Adrenal gland (tissue), 12 donors: ENCODE measurements around the gene LUC7L. TPM values are rescaled to one million over a fixed set of nuclear protein-coding genes. Genes with fewer than 3 reads are reported as not detected.
A peak's percentile ranks its signal among the peaks of the same experiment; 100 is the strongest.
"Not testable (repeated sequence)": the region's sequence is repeated elsewhere in the genome, so short reads cannot be mapped to it uniquely, and the experiment has no call there.

Experiments used
- DNase-seq, 7 donors: peaks; one replicate each; pipeline ENCODE4 v3.0.0-alpha.2; 2019 to 2020
- H3K27ac ChIP-seq, 5 donors: fragments of 200-600 bp; sonication (generic) in 4 of 5; 1 replicate in 3 of 5; 2 replicates in 2 of 5; pipeline versions ENCODE4 v1.5.1 to v1.8.0; 2016 to 2020; ENCODE audit warnings: mild to moderate bottlenecking in 1 of 5
- H3K27me3 ChIP-seq: fragments of 200-600 bp; 2 replicates; pipeline ENCODE4 v1.8.0; 2021
- H3K36me3 ChIP-seq, 2 donors: fragments of 200-600 bp; replicated peaks in 1 of 2; 1 replicate in 1 of 2; 2 replicates in 1 of 2; pipeline versions ENCODE4 v1.5.1 to v1.8.0; 2018 to 2022
- H3K4me1 ChIP-seq, 2 donors: fragments of 200-600 bp; replicated peaks in 1 of 2; 1 replicate in 1 of 2; 2 replicates in 1 of 2; pipeline versions ENCODE4 v1.5.1 to v1.8.0; 2018 to 2021
- H3K4me3 ChIP-seq, 4 donors: fragments of 200-600 bp; sonication (generic) in 3 of 4; one replicate each; pipeline ENCODE4 v1.5.1; 2016 to 2018
- H3K9me3 ChIP-seq, 3 donors: fragments of 200-600 bp; sonication (generic) in 1 of 3; replicated peaks in 1 of 3; 1 replicate in 2 of 3; 2 replicates in 1 of 3; pipeline versions ENCODE4 v1.5.1 to v1.8.0; 2016 to 2021
- POLR2A ChIP-seq, 2 donors: fragments of 450-650 bp; IDR thresholded peaks; one replicate each; pipeline ENCODE4 v1.6.1; 2017; ENCODE audit warnings: antibody characterized with exemption in 2 of 2, mild to moderate bottlenecking in 2 of 2, moderate library complexity in 1 of 2
- WGBS, 4 donors: extraction: QIAGEN DNeasy Blood & Tissue Kit in 2 of 4; methylation state at CpG; one replicate each; pipeline versions ENCODE4 v1.1.5 to v1.1.7; 2013 to 2017; 5-methylcytosine and 5-hydroxymethylcytosine counted together
- intact Hi-C, 2 donors: fragments of 100-400 bp; cut with DNase I; formaldehyde crosslinking; loops; one replicate each; pipeline versions ENCODE4 v1.14.1 to v1.15.0; 2022 to 2023
- polyA plus RNA-seq, 3 donors: library from polyadenylated mRNA; stranded (reverse); fragments of 200-250 nt in 2 of 3; fragments of 350-450 nt in 1 of 3; fragmentation: Illumina TruSeq in 1 of 3; extraction: RNeasy Lipid Tissue Mini Kit (QIAGEN cat#74804) in 1 of 3; gene quantifications; one replicate each; pipeline ENCODE4 v1.2.3, GENCODE V29; 2013 to 2014
- total RNA-seq, 9 donors: library from RNA; depleted of rRNA in 4 of 9; stranded (reverse); fragments of >200 nt in 4 of 9; fragments of 120-200 nt in 1 of 9; fragmentation: NEBNext Ultra II Directional in 1 of 9; extraction: Animal tissue kit (Norgen Biotek cat#: 25700) in 1 of 9; gene quantifications; one replicate each; pipeline versions ENCODE4 v1.1.0 to v1.2.4, GENCODE V29; 2013 to 2023
- TF ChIP-seq, protein P1 (sequence below), 6 experiments: fragments of 450-650 bp in 4 of 6; fragments of 200-600 bp in 2 of 6; sonication (generic) in 1 of 6; IDR thresholded peaks; 1 replicate in 5 of 6; 2 replicates in 1 of 6; pipeline versions ENCODE4 v1.5.1 to v1.8.0; 2016 to 2021; ENCODE audit warnings: antibody characterized with exemption in 6 of 6, mild to moderate bottlenecking in 2 of 6, moderate library complexity in 1 of 6
- donor health status: healthy with polysubstance abuse.
- donor health status: Bipolar disorder and iron deficiency.
- donor health status: DM: yes; HTN: yes; CAD: no.
- donor health status: DM: no; HTN: no; CAD: no.
- donor health status: DM: no; HTN: no; CAD: no.
- donor health status: DM: yes; HTN: yes; CAD: no.

Gene LUC7L
- total and polyA plus RNA-seq, 12 donors, result 19.7 to 700 (median 79.1) TPM

GRCh38 chr16:268141-269053 is 39.1 kb upstream of the LUC7L start:
- Histone ChIP-seq H3K4me1 (no peaks in the 10 kb centered on the region), H3K36me3 (peaks cover 0 to 19% of the 10 kb centered on the region in 2 donors), H3K27me3 (no peaks in the 10 kb centered on the region), H3K9me3 (no peaks in the 10 kb centered on the region), H3K4me3 (no peak overlapping the region), H3K27ac (no peak overlapping the region)
- no peak for DNase-seq
- intact Hi-C loops, result no loop called here
- 57 to 70% (median 62%) methylated on average over 30 to 40 of the region's 40 CpGs for WGBS, 4 donors
- no peak for TF ChIP-seq POLR2A (IDR thresholded peaks at IDR 0.05)
- TF ChIP-seq, protein P1, sequence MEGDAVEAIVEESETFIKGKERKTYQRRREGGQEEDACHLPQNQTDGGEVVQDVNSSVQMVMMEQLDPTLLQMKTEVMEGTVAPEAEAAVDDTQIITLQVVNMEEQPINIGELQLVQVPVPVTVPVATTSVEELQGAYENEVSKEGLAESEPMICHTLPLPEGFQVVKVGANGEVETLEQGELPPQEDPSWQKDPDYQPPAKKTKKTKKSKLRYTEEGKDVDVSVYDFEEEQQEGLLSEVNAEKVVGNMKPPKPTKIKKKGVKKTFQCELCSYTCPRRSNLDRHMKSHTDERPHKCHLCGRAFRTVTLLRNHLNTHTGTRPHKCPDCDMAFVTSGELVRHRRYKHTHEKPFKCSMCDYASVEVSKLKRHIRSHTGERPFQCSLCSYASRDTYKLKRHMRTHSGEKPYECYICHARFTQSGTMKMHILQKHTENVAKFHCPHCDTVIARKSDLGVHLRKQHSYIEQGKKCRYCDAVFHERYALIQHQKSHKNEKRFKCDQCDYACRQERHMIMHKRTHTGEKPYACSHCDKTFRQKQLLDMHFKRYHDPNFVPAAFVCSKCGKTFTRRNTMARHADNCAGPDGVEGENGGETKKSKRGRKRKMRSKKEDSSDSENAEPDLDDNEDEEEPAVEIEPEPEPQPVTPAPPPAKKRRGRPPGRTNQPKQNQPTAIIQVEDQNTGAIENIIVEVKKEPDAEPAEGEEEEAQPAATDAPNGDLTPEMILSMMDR (IDR thresholded peaks at IDR 0.05), result no peak

DNA sequence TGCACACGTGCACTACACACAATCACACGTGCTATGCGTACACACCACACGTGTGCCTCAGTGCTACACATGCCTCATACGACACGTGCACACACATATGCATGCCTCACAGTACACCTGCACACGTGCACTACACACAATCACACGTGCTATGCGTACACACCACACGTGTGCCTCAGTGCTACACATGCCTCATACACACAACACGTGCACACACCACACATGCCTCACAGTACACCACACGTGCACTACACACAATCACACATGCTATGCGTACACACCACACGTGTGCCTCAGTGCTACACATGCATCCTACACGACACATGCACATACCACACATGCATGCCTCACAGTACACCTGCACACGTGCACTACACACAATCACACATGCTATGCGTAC is 38.3 kb upstream of the LUC7L start:
- H3K27me3 ChIP-seq, intact Hi-C loops, H3K4me3 ChIP-seq: not testable (repeated sequence)

GRCh38 chr16:266258-267164 is 37.3 kb upstream of the LUC7L start:
- DNase-seq, result peak in 1 of 7 donors; percentile 34
- no peak overlapping the region for H3K27ac ChIP-seq
- peaks cover 0 to 38% of the 10 kb centered on the region in 2 donors for H3K36me3 ChIP-seq
- no peak for TF ChIP-seq POLR2A (IDR thresholded peaks at IDR 0.05)
- TF ChIP-seq, protein P1 (IDR thresholded peaks at IDR 0.05), result no peak
- no peaks in the 10 kb centered on the region for H3K9me3 ChIP-seq
- intact Hi-C loops, result no loop called here
- no peak overlapping the region for H3K4me3 ChIP-seq
- H3K4me1 ChIP-seq, result no peaks in the 10 kb centered on the region
- 58 to 74% (median 67%) methylated on average over 15 to 25 of the region's 25 CpGs for WGBS, 4 donors
- no peaks in the 10 kb centered on the region for H3K27me3 ChIP-seq

More for the DNA sequence above, 38.3 kb upstream of the LUC7L start:
- H3K4me1 ChIP-seq, H3K9me3 ChIP-seq, H3K27ac ChIP-seq, DNase-seq: not testable (repeated sequence)
- peaks cover 0 to 27% of the 10 kb centered on the region in 2 donors for H3K36me3 ChIP-seq
- 81 to 85% (median 82%) methylated on average over 17 of the region's 17 CpGs for WGBS, 4 donors

GRCh38 chr16:265711-266110 is 36.5 kb upstream of the LUC7L start:
- TF ChIP-seq POLR2A (IDR thresholded peaks at IDR 0.05), result no peak
- TF ChIP-seq, protein P1 (IDR thresholded peaks at IDR 0.05), result no peak
- 36 to 70% (median 52%) methylated on average over 4 to 12 of the region's 12 CpGs for WGBS, 4 donors
- peaks cover 0 to 46% of the 10 kb centered on the region in 2 donors for H3K36me3 ChIP-seq
- H3K27me3 ChIP-seq, result no peaks in the 10 kb centered on the region
- DNase-seq, result no peak
- H3K4me1 ChIP-seq, result no peaks in the 10 kb centered on the region
- H3K4me3 ChIP-seq, result no peak overlapping the region
- intact Hi-C loops, result no loop called here
- H3K27ac ChIP-seq, result peak overlapping the region in 1 of 5 donors; percentile 40
- H3K9me3 ChIP-seq, result no peaks in the 10 kb centered on the region
